AG08396 (cell line): ENCODE results near the gene LITAF.
"Not testable (repeated sequence)": the region's sequence is repeated elsewhere in the genome, so short reads cannot be mapped to it uniquely, and the experiment has no call there.

Experiments
- DNase-seq: peaks from one replicate; pipeline ENCODE4 v3.0.0; 2012; ENCODE audit warnings: low spot score, mixed read lengths

The LITAF gene

GRCh38 chr16:11515540-11516430 lies 70.9 kb downstream of the LITAF start:
- no peak for DNase-seq

- no peak for DNase-seq
Observed at GRCh38 chr16:11514283-11514682, 72.4 kb downstream of the LITAF start.

GRCh38 chr16:11513366-11513765 lies 73.4 kb downstream of the LITAF start:
- DNase-seq = not testable (repeated sequence)

- DNase-seq = no peak
Observed at GRCh38 chr16:11511801-11512200, 74.9 kb downstream of the LITAF start.

GRCh38 chr16:11511328-11511727 lies 75.4 kb downstream of the LITAF start:
- DNase-seq = no peak

GRCh38 chr16:11510178-11510973 lies 76.3 kb downstream of the LITAF start:
- DNase-seq = no peak

GRCh38 chr16:11507991-11508390 lies 78.7 kb downstream of the LITAF start:
- DNase-seq = no peak

- no peak for DNase-seq
Observed at GRCh38 chr16:11507350-11507749, 79.4 kb downstream of the LITAF start.

- DNase-seq = no peak
Observed at GRCh38 chr16:11506741-11507305, 79.9 kb downstream of the LITAF start.

GRCh38 chr16:11504261-11504660 lies 82.5 kb downstream of the LITAF start:
- not testable (repeated sequence) for DNase-seq

- no peak for DNase-seq
Observed at GRCh38 chr16:11503566-11503965, 83.2 kb downstream of the LITAF start.

- no peak for DNase-seq
Observed at GRCh38 chr16:11502239-11502638, 84.5 kb downstream of the LITAF start.

GRCh38 chr16:11501632-11502031 lies 85.1 kb downstream of the LITAF start:
- DNase-seq = no peak

- no peak for DNase-seq
Observed at GRCh38 chr16:11500700-11501346, 85.9 kb downstream of the LITAF start.

GRCh38 chr16:11499295-11500089 lies 87.2 kb downstream of the LITAF start:
- DNase-seq = no peak

GRCh38 chr16:11498683-11499082 lies 88.0 kb downstream of the LITAF start:
- no peak for DNase-seq

- no peak for DNase-seq
Observed at GRCh38 chr16:11497851-11498289, 88.8 kb downstream of the LITAF start.
